Activated CD4-positive, CD25-positive, alpha-beta regulatory T cell treated with anti-CD3 and anti-CD28 coated beads, Interleukin-2, amount 50 U/mL, for 72 hours (primary cell): ENCODE measurements around the gene GIMAP2.
A peak's percentile ranks its signal among the peaks of the same experiment; 100 is the strongest.
"Not testable (repeated sequence)": the region's sequence is repeated elsewhere in the genome, so short reads cannot be mapped to it uniquely, and the experiment has no call there.

ENCODE experiments used
- DNase-seq: peaks from one replicate; pipeline ENCODE4 v3.0.0; 2021

GIMAP2 gene

GRCh38 chr7:150678601-150679000, 6.9 kb upstream of the GIMAP2 start:
- DNase-seq = peak; percentile 48

- not testable (repeated sequence) for DNase-seq
Measured at GRCh38 chr7:150680364-150680763, 5.1 kb upstream of the GIMAP2 start.

- DNase-seq = no peak
Measured at GRCh38 chr7:150686030-150686631, 625 bp downstream of the GIMAP2 start.

- DNase-seq = no peak
Measured at GRCh38 chr7:150688630-150689029, 3.1 kb downstream of the GIMAP2 start.

GRCh38 chr7:150695654-150696053, 10.1 kb downstream of the GIMAP2 start:
- DNase-seq = no peak

GRCh38 chr7:150703209-150703608, 17.7 kb downstream of the GIMAP2 start:
- DNase-seq = no peak

GRCh38 chr7:150715293-150715692, 29.8 kb downstream of the GIMAP2 start:
- DNase-seq = no peak

GRCh38 chr7:150715738-150716137, 30.2 kb downstream of the GIMAP2 start:
- DNase-seq = no peak

- DNase-seq = no peak
Measured at GRCh38 chr7:150716368-150716767, 30.9 kb downstream of the GIMAP2 start, which contains the start of gene GIMAP1. Gene GIMAP1 (plus strand): TSS chr7:150716613. CDS start chr7:150719048, 2,435 bp downstream.

- DNase-seq = no peak
Measured at GRCh38 chr7:150716939-150717338, 31.4 kb downstream of the GIMAP2 start.

- no peak for DNase-seq
Measured at GRCh38 chr7:150717814-150718420, 32.4 kb downstream of the GIMAP2 start.

GRCh38 chr7:150719436-150719835, 33.9 kb downstream of the GIMAP2 start:
- DNase-seq = no peak

GRCh38 chr7:150719960-150720891, 34.7 kb downstream of the GIMAP2 start:
- DNase-seq = no peak

GRCh38 chr7:150721970-150722373, 36.5 kb downstream of the GIMAP2 start:
- no peak for DNase-seq

GRCh38 chr7:150722431-150722931, 37.0 kb downstream of the GIMAP2 start:
- no peak for DNase-seq

GRCh38 chr7:150723467-150723866, 38.0 kb downstream of the GIMAP2 start:
- DNase-seq = no peak

- no peak for DNase-seq
Measured at GRCh38 chr7:150727381-150727780, 41.9 kb downstream of the GIMAP2 start.

- DNase-seq = no peak
Measured at GRCh38 chr7:150728011-150728410, 42.5 kb downstream of the GIMAP2 start.

GRCh38 chr7:150728609-150729008, 43.1 kb downstream of the GIMAP2 start:
- no peak for DNase-seq

GRCh38 chr7:150731916-150732315, 46.4 kb downstream of the GIMAP2 start:
- no peak for DNase-seq

- no peak for DNase-seq
Measured at GRCh38 chr7:150732786-150733481, 47.4 kb downstream of the GIMAP2 start.

GRCh38 chr7:150733482-150734095, 48.1 kb downstream of the GIMAP2 start:
- DNase-seq = no peak
